Measurements from ENCODE around the gene FRMD8. TPM values are rescaled to one million over a fixed set of nuclear protein-coding genes. Genes with fewer than 3 reads are reported as not detected.

Gene FRMD8
- polyA plus RNA-seq, 3 donors = 33.7 to 41.2 (median 35.4) TPM

DNA sequence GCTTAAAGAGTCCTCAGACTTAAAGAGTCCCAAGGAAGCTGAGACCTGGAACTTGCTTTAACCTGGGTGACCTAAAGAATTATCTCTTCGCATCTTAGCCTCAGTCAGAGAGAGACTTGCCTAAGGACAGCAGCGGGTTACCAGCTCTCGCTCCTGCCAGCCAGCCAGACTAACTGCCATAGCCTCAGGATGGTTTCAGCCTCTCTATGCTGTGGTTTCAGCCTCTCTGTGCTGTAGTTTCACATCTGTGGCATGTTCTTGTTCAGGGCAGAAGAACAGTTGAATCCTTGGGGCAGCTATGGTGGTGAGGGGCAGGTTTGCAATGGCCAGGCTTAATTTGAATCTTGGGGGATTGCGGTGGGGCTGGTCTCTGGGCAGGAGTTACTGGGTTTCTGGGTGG, 2.3 kb downstream of the FRMD8 start:
- peaks cover 32 to 51% of the 10 kb centered on the region in 2 donors for H3K4me1 ChIP-seq (ENCODE audit: control insufficient read depth in 1 of 2, insufficient read depth in 2 of 2, low read length in 2 of 2)
- H3K9ac ChIP-seq (ENCODE audit: insufficient read depth, low read length, poor library complexity, severe bottlenecking) = no peak overlapping the region
- Mint-ChIP-seq H3K27me3 (ENCODE audit: low read depth in 3 of 3) (no peaks in the 10 kb centered on the region), H3K4me3 (no peak overlapping the region), H3K36me3 (peaks cover 28 to 51% of the 10 kb centered on the region in 2 donors), H3K4me1 (peaks cover 54% of the 10 kb centered on the region), H3K9me3 (no peaks in the 10 kb centered on the region), H3K27ac (peak overlapping the region in 3 of 7 donors; percentile 36 to 70 (median 56))
- TF ChIP-seq, protein P1, sequence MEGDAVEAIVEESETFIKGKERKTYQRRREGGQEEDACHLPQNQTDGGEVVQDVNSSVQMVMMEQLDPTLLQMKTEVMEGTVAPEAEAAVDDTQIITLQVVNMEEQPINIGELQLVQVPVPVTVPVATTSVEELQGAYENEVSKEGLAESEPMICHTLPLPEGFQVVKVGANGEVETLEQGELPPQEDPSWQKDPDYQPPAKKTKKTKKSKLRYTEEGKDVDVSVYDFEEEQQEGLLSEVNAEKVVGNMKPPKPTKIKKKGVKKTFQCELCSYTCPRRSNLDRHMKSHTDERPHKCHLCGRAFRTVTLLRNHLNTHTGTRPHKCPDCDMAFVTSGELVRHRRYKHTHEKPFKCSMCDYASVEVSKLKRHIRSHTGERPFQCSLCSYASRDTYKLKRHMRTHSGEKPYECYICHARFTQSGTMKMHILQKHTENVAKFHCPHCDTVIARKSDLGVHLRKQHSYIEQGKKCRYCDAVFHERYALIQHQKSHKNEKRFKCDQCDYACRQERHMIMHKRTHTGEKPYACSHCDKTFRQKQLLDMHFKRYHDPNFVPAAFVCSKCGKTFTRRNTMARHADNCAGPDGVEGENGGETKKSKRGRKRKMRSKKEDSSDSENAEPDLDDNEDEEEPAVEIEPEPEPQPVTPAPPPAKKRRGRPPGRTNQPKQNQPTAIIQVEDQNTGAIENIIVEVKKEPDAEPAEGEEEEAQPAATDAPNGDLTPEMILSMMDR (IDR thresholded peaks at IDR 0.05) = no peak
- no peak overlapping the region for H2AFZ ChIP-seq (ENCODE audit: insufficient read depth, low read depth, low read length, poor library complexity, severe bottlenecking)
- peaks cover 50% of the 10 kb centered on the region for H4K20me1 ChIP-seq (ENCODE audit: insufficient read depth, low read length)
- H3K36me3 ChIP-seq (replicated peaks in 1 of 2; ENCODE audit: control insufficient read depth in 1 of 2, insufficient read depth in 2 of 2, low read length in 2 of 2) = peaks cover 34 to 52% of the 10 kb centered on the region in 2 donors
- 98% methylated on average over 4 of the region's 4 CpGs for WGBS (ENCODE audit: insufficient coverage)
- H3K4me3 ChIP-seq (replicated peaks in 1 of 3; ENCODE audit: low read depth in 2 of 3, low read length in 3 of 3) = no peak overlapping the region
- H3K4me2 ChIP-seq (replicated peaks; ENCODE audit: extremely low read depth, low read length, poor library complexity, severe bottlenecking) = peak overlapping the region; percentile 14
- H3K27ac ChIP-seq (ENCODE audit: low read depth in 1 of 2, low read length in 2 of 2) = no peak overlapping the region
- intact Hi-C loops (cut with micrococcal nuclease) = no loop called here
- DNase-seq = no peak
- H3K27me3 ChIP-seq (ENCODE audit: control insufficient read depth in 2 of 2, insufficient read depth in 2 of 2, low read length in 2 of 2) = no peaks in the 10 kb centered on the region
- H3K79me2 ChIP-seq (ENCODE audit: insufficient read depth, low read length) = peaks cover 54% of the 10 kb centered on the region
- no peaks in the 10 kb centered on the region for H3K9me3 ChIP-seq (replicated peaks in 1 of 2; ENCODE audit: control insufficient read depth in 1 of 2, insufficient read depth in 1 of 2, low read length in 2 of 2)

DNA sequence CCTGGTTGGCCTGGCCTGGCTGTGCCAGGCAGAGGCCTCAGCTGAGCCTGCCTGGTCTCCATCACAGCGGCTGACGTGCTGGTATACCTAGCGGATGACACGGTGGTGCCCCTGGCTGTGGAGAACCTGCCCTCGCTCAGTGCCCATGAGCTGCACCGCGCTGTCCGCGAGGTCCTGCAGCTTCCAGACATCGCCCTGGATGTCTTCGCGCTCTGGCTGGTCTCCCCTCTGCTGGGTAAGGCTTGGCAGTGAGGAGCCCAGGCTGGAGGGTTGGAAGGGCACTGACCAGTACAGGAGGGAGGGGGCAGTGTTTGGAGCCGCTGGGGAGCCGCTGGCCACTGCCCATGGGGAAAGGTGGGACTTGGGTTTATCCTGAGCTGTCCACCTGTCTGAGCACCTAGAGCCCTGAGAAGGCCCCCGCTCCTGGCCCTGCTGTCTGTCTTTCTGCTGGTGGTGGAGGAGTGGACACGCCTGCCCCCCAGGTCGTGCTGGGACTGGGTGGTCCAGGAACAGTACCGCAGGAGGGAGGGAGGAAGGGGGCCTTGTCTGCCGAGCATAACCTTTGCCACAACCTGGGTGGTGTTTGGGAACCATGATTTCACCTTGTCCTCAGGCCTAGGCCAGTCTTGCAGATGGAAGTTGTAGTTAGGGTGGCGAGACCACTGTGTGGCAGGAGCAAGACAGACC, 3.0 kb downstream of the FRMD8 start:
- peak overlapping the region in 1 of 2 donors; percentile 12 for H3K4me3 Mint-ChIP-seq
- H3K4me1 Mint-ChIP-seq = peaks cover 51% of the 10 kb centered on the region
- H3K4me2 ChIP-seq (replicated peaks; ENCODE audit: extremely low read depth, low read length, poor library complexity, severe bottlenecking) = no peak overlapping the region
- intact Hi-C loops (cut with micrococcal nuclease) = no loop called here
- H3K79me2 ChIP-seq (ENCODE audit: insufficient read depth, low read length) = peaks cover 58% of the 10 kb centered on the region
- no peaks in the 10 kb centered on the region for H3K27me3 Mint-ChIP-seq (ENCODE audit: low read depth in 3 of 3)
- H3K9me3 Mint-ChIP-seq = no peaks in the 10 kb centered on the region
- no peak overlapping the region for H2AFZ ChIP-seq (ENCODE audit: insufficient read depth, low read depth, low read length, poor library complexity, severe bottlenecking)
- 96% methylated on average over 20 of the region's 20 CpGs for WGBS (ENCODE audit: insufficient coverage)
- H3K27ac Mint-ChIP-seq = peak overlapping the region in 2 of 7 donors; percentile 25 to 36
- H3K9ac ChIP-seq (ENCODE audit: insufficient read depth, low read length, poor library complexity, severe bottlenecking) = no peak overlapping the region
- no peaks in the 10 kb centered on the region for H3K9me3 ChIP-seq (replicated peaks in 1 of 2; ENCODE audit: control insufficient read depth in 1 of 2, insufficient read depth in 1 of 2, low read length in 2 of 2)
- H3K4me3 ChIP-seq (replicated peaks in 1 of 3; ENCODE audit: low read depth in 2 of 3, low read length in 3 of 3) = no peak overlapping the region
- H3K27ac ChIP-seq (ENCODE audit: low read depth in 1 of 2, low read length in 2 of 2) = peak overlapping the region in 1 of 2 donors; percentile 27
- TF ChIP-seq, protein P1 (IDR thresholded peaks at IDR 0.05) = no peak
- peaks cover 41 to 59% of the 10 kb centered on the region in 2 donors for H3K36me3 ChIP-seq (replicated peaks in 1 of 2; ENCODE audit: control insufficient read depth in 1 of 2, insufficient read depth in 2 of 2, low read length in 2 of 2)
- peaks cover 56% of the 10 kb centered on the region for H4K20me1 ChIP-seq (ENCODE audit: insufficient read depth, low read length)
- H3K36me3 Mint-ChIP-seq = peaks cover 28 to 58% of the 10 kb centered on the region in 2 donors
- peaks cover 32 to 48% of the 10 kb centered on the region in 2 donors for H3K4me1 ChIP-seq (ENCODE audit: control insufficient read depth in 1 of 2, insufficient read depth in 2 of 2, low read length in 2 of 2)
- DNase-seq = no peak
- H3K27me3 ChIP-seq (ENCODE audit: control insufficient read depth in 2 of 2, insufficient read depth in 2 of 2, low read length in 2 of 2) = no peaks in the 10 kb centered on the region

All from CD14-positive monocyte (primary cell).